NT2/D1 (cell line): Measurements from ENCODE around the gene PSMA2.

Experiments used
- SUZ12 ChIP-seq: IDR thresholded peaks from 2 replicates; pipeline ENCODE4 v1.6.1; 2011; ENCODE audit not compliant: insufficient read length, insufficient read depth; ENCODE audit errors: extremely low read depth
- YY1 ChIP-seq: IDR thresholded peaks from 2 replicates; pipeline ENCODE4 v1.6.1; 2011; ENCODE audit not compliant: insufficient read length, insufficient read depth

GRCh38 chr7:42880392-42880791 is 51.6 kb downstream of the PSMA2 start:
- TF ChIP-seq YY1 (no peak), SUZ12 (no peak)
